Lower leg skin (tissue), 4 donors: ENCODE measurements around the gene STX18. TPM values are rescaled to one million over a fixed set of nuclear protein-coding genes. Genes with fewer than 3 reads are reported as not detected.

Experiments used
- DNase-seq, 2 donors: peaks; one replicate each; pipeline ENCODE4 v3.0.0-alpha.2; 2019; ENCODE audit warnings: low spot score in 2 of 2
- H3K4me3 ChIP-seq: fragments of 200-600 bp; sonication (generic); 2 replicates; pipeline ENCODE4 v1.5.1; 2017; ENCODE audit warnings: mild to moderate bottlenecking, low read depth; ENCODE audit not compliant: poor library complexity, severe bottlenecking
- CTCF ChIP-seq, 3 donors: fragments of 450-650 bp; IDR thresholded peaks; one replicate each; pipeline ENCODE4 v1.5.1; 2016; ENCODE audit warnings: antibody characterized with exemption in 3 of 3, mild to moderate bottlenecking in 3 of 3, moderate library complexity in 2 of 3
- POLR2A ChIP-seq, 2 donors: fragments of 450-650 bp; IDR thresholded peaks; one replicate each; pipeline ENCODE4 v1.6.1; 2016 to 2017; ENCODE audit warnings: antibody characterized with exemption in 2 of 2, mild to moderate bottlenecking in 1 of 2, moderate library complexity in 1 of 2
- WGBS, 2 donors: methylation state at CpG; one replicate each; pipeline ENCODE4 v1.1.5; 2018; 5-methylcytosine and 5-hydroxymethylcytosine counted together
- intact Hi-C: fragments of 100-400 bp; cut with DNase I; formaldehyde crosslinking; loops from one replicate; pipeline ENCODE4 v1.15.0; 2023; ENCODE audit warnings: low total_unique reads
- total RNA-seq, 4 donors: library from RNA; depleted of rRNA; stranded (reverse); fragments of >200 nt; gene quantifications; one replicate each; pipeline ENCODE4 v1.1.0, GENCODE V29; 2016

The STX18 gene
- total RNA-seq, 4 donors from 2014 or later, result 18.1 to 24.6 (median 21.5) TPM

- 96 to 97% methylated on average over 9 of the region's 9 CpGs for WGBS, 2 donors
- DNase-seq, result no peak
- no peak for TF ChIP-seq CTCF (IDR thresholded peaks at IDR 0.05)
- no peak for TF ChIP-seq POLR2A (IDR thresholded peaks at IDR 0.05)
- intact Hi-C loops, result no loop called here
- no peak overlapping the region for H3K4me3 ChIP-seq
These were observed 7.2 kb downstream of the STX18 start for GRCh38 chr4:4534515-4535145.

- no peak for TF ChIP-seq POLR2A (IDR thresholded peaks at IDR 0.05)
- TF ChIP-seq CTCF (IDR thresholded peaks at IDR 0.05), result no peak
- no peak overlapping the region for H3K4me3 ChIP-seq
- 90 to 91% methylated on average over 8 of the region's 8 CpGs for WGBS, 2 donors
- DNase-seq, result no peak
- intact Hi-C loops, result no loop called here
These were observed 8.2 kb downstream of the STX18 start for GRCh38 chr4:4533461-4534169.

GRCh38 chr4:4532371-4533154 lies 9.3 kb downstream of the STX18 start:
- DNase-seq, result no peak
- 90 to 98% methylated on average over 3 of the region's 3 CpGs for WGBS, 2 donors
- H3K4me3 ChIP-seq, result no peak overlapping the region
- no peak for TF ChIP-seq POLR2A (IDR thresholded peaks at IDR 0.05)
- TF ChIP-seq CTCF (IDR thresholded peaks at IDR 0.05), result no peak
- intact Hi-C loops, result no loop called here

GRCh38 chr4:4529392-4529791 lies 12.5 kb downstream of the STX18 start:
- no peak for TF ChIP-seq CTCF (IDR thresholded peaks at IDR 0.05)
- TF ChIP-seq POLR2A (IDR thresholded peaks at IDR 0.05), result no peak
- DNase-seq, result no peak
- WGBS, 2 donors, result 96 to 97% methylated on average over 5 of the region's 5 CpGs
- intact Hi-C loops, result no loop called here
- H3K4me3 ChIP-seq, result no peak overlapping the region

GRCh38 chr4:4526401-4526800 lies 15.4 kb downstream of the STX18 start:
- intact Hi-C loops, result no loop called here
- H3K4me3 ChIP-seq, result no peak overlapping the region
- DNase-seq, result no peak
- WGBS, 2 donors, result 96% methylated on average over 6 of the region's 6 CpGs
- TF ChIP-seq POLR2A (IDR thresholded peaks at IDR 0.05) (no peak), CTCF (IDR thresholded peaks at IDR 0.05) (no peak)
